Fibroblast of lung (primary cell): ENCODE measurements around the gene ACLY. TPM values are rescaled to one million over a fixed set of nuclear protein-coding genes. Genes with fewer than 3 reads are reported as not detected.

Experiments
- DNase-seq, 2 donors: peaks; one replicate each; pipeline versions ENCODE4 v3.0.0 to v3.0.0-alpha.2; 2010; ENCODE audit warnings: low read depth in 2 of 2
- H2AFZ ChIP-seq: 2 replicates; pipeline ENCODE4 v1.5.1; 2012; ENCODE audit warnings: low read length, control low read depth, inconsistent platforms
- H3K27ac ChIP-seq: 2 replicates; pipeline ENCODE4 v1.5.1; 2011; ENCODE audit warnings: low read length, control low read depth; ENCODE audit not compliant: insufficient read depth
- H3K27me3 ChIP-seq: 2 replicates; pipeline ENCODE4 v1.5.1; 2011; ENCODE audit warnings: mild to moderate bottlenecking, low read length; ENCODE audit not compliant: control insufficient read depth, insufficient read depth
- H3K36me3 ChIP-seq: 2 replicates; pipeline ENCODE4 v1.5.1; 2011; ENCODE audit warnings: low read length; ENCODE audit not compliant: control insufficient read depth, insufficient read depth
- H3K4me1 ChIP-seq: 2 replicates; pipeline ENCODE4 v1.5.1; 2011; ENCODE audit warnings: low read length; ENCODE audit not compliant: control insufficient read depth, insufficient read depth; ENCODE audit errors: extremely low read depth
- H3K4me2 ChIP-seq: 2 replicates; pipeline ENCODE4 v1.5.1; 2011; ENCODE audit warnings: low read length, control low read depth; ENCODE audit not compliant: insufficient read depth; ENCODE audit errors: extremely low read depth
- H3K4me3 ChIP-seq, 4 experiments: fragments of 200-600 bp in 1 of 4; sonication (generic) in 1 of 4; replicated peaks in 1 of 4; 2 replicates each; pipeline ENCODE4 v1.5.1; 2011 to 2016; ENCODE audit warnings: low read length in 4 of 4, low read depth in 3 of 4, mild to moderate bottlenecking in 3 of 4, control low read depth in 2 of 4, inconsistent platforms in 1 of 4, mixed read lengths in 1 of 4; ENCODE audit not compliant: insufficient read depth in 1 of 4; ENCODE audit errors: control extremely low read depth in 1 of 4
- H3K79me2 ChIP-seq: 2 replicates; pipeline ENCODE4 v1.5.1; 2012; ENCODE audit warnings: mild to moderate bottlenecking, low read length, inconsistent platforms; ENCODE audit not compliant: control insufficient read depth, insufficient read depth
- H3K9ac ChIP-seq: 2 replicates; pipeline ENCODE4 v1.5.1; 2011; ENCODE audit warnings: mild to moderate bottlenecking, low read length, control low read depth; ENCODE audit not compliant: insufficient read depth
- H3K9me3 ChIP-seq: 2 replicates; pipeline ENCODE4 v1.5.1; 2012; ENCODE audit warnings: low read depth, low read length; ENCODE audit not compliant: control insufficient read depth, insufficient read depth
- H4K20me1 ChIP-seq: 2 replicates; pipeline ENCODE4 v1.5.1; 2011; ENCODE audit warnings: low read length; ENCODE audit not compliant: control insufficient read depth, insufficient read depth; ENCODE audit errors: extremely low read depth
- EZH2 ChIP-seq: IDR thresholded peaks from 2 replicates; pipeline ENCODE4 v1.5.1; 2012; ENCODE audit warnings: low read length, control low read depth, mild to moderate bottlenecking; ENCODE audit errors: missing control alignments
- polyA plus RNA-seq, 2 donors: library from polyadenylated mRNA; depleted of rRNA in 1 of 2; stranded (reverse) in 1 of 2; unstranded in 1 of 2; fragments of >200 nt; gene quantifications; 2 replicates each; pipeline ENCODE4 v1.2.1, GENCODE V29; 2011 to 2012; ENCODE audit warnings: missing spikeins in 1 of 2
- total RNA-seq: library from RNA; depleted of rRNA; stranded (reverse); fragments of >200 nt; gene quantifications from 2 replicates; pipeline ENCODE4 v1.2.1, GENCODE V29; 2014
- TF ChIP-seq, protein P1 (sequence below), 2 donors: IDR thresholded peaks in 1 of 2; conservative IDR thresholded peaks in 1 of 2; 1 replicate in 1 of 2; 2 replicates in 1 of 2; pipeline ENCODE4 v1.5.1; 2011 to 2012; ENCODE audit warnings: low read length in 2 of 2, control low read depth in 1 of 2, inconsistent platforms in 1 of 2, low read depth in 1 of 2, mild to moderate bottlenecking in 1 of 2

The ACLY gene
- total and polyA plus RNA-seq, 2 donors (not counting 1 experiment from before 2014, with no cell fraction given) = 225 to 312 TPM

- H3K79me2 ChIP-seq = peaks cover 35% of the 10 kb centered on the region
- H3K4me2 ChIP-seq = peak overlapping the region; percentile 95
- H3K9ac ChIP-seq = no peak overlapping the region
- no peak overlapping the region for H3K27ac ChIP-seq
- peak overlapping the region; percentile 14 to 41 (median 30) for H3K4me3 ChIP-seq
- peaks cover 12% of the 10 kb centered on the region for H3K36me3 ChIP-seq
- H3K4me1 ChIP-seq = peaks cover 2% of the 10 kb centered on the region
- H2AFZ ChIP-seq = peak overlapping the region; percentile 76
- no peaks in the 10 kb centered on the region for H3K27me3 ChIP-seq
- H3K9me3 ChIP-seq = no peaks in the 10 kb centered on the region
- DNase-seq = no peak
- TF ChIP-seq EZH2 = no peak
- TF ChIP-seq, protein P1, sequence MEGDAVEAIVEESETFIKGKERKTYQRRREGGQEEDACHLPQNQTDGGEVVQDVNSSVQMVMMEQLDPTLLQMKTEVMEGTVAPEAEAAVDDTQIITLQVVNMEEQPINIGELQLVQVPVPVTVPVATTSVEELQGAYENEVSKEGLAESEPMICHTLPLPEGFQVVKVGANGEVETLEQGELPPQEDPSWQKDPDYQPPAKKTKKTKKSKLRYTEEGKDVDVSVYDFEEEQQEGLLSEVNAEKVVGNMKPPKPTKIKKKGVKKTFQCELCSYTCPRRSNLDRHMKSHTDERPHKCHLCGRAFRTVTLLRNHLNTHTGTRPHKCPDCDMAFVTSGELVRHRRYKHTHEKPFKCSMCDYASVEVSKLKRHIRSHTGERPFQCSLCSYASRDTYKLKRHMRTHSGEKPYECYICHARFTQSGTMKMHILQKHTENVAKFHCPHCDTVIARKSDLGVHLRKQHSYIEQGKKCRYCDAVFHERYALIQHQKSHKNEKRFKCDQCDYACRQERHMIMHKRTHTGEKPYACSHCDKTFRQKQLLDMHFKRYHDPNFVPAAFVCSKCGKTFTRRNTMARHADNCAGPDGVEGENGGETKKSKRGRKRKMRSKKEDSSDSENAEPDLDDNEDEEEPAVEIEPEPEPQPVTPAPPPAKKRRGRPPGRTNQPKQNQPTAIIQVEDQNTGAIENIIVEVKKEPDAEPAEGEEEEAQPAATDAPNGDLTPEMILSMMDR (conservative IDR thresholded peaks at IDR 0.05 in 1 of 2, IDR thresholded peaks at IDR 0.05 in 1 of 2; ENCODE audit: low read depth in 1 of 2, low read length in 2 of 2) = no peak
- H4K20me1 ChIP-seq = no peaks in the 10 kb centered on the region
Observed at GRCh38 chr17:41865596-41865893, 53.2 kb downstream of the ACLY start.

GRCh38 chr17:41864836-41865595 lies 53.7 kb downstream of the ACLY start, which contains the start of gene KLHL11:
KLHL11 (minus strand) TSS chr17:41865423; CDS start chr17:41865370, 53 bp downstream.
- peak within 1 kb of the TSS; percentile 76 for H2AFZ ChIP-seq
- H3K9ac ChIP-seq = peak within 1 kb of the TSS; percentile 86
- H3K27ac ChIP-seq = peak within 1 kb of the TSS; percentile 78
- H3K4me1 ChIP-seq = peaks cover 2% of the 10 kb centered on the region
- peaks cover 38% of the 10 kb centered on the region for H3K79me2 ChIP-seq
- H3K36me3 ChIP-seq = peaks cover 7% of the 10 kb centered on the region
- DNase-seq = peak; percentile 86 to 87
- H3K27me3 ChIP-seq = no peaks in the 10 kb centered on the region
- no peaks in the 10 kb centered on the region for H3K9me3 ChIP-seq
- H3K4me3 ChIP-seq = peak within 1 kb of the TSS; percentile 73 to 99 (median 90)
- H3K4me2 ChIP-seq = peak within 1 kb of the TSS; percentile 100
- TF ChIP-seq, protein P1 (conservative IDR thresholded peaks at IDR 0.05 in 1 of 2, IDR thresholded peaks at IDR 0.05 in 1 of 2; ENCODE audit: low read depth in 1 of 2, low read length in 2 of 2) = peak in 1 of 2 donors; percentile 1
- no peak for TF ChIP-seq EZH2
- H4K20me1 ChIP-seq = no peaks in the 10 kb centered on the region

DNA sequence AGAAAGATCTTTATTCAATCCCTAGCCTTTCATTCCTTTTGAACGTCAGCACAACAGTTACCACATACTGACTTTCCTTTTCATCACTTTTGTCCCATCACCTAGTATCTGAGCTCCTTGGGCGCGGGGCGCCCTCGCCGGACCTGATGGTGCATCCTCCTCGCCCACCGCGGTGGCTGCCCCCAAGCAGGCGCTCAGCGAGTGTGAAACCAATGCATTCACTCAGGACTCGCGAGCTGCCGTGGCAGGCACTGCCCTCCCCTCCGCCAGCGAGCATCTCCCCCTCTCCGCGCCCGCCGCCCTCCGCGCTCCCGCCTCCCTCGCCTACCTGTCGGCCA lies 54.3 kb downstream of the ACLY start:
- Histone ChIP-seq H4K20me1 (peaks cover 1% of the 10 kb centered on the region), H3K79me2 (peaks cover 43% of the 10 kb centered on the region), H3K27ac (peak overlapping the region; percentile 78)

More for the DNA sequence above, 54.3 kb downstream of the ACLY start:
- DNase-seq = no peak
- H3K9me3 ChIP-seq = no peaks in the 10 kb centered on the region
- H3K4me3 ChIP-seq = peak overlapping the region; percentile 73 to 99 (median 90)
- peaks cover 5% of the 10 kb centered on the region for H3K36me3 ChIP-seq
- H3K27me3 ChIP-seq = no peaks in the 10 kb centered on the region
- H3K4me1 ChIP-seq = peaks cover 2% of the 10 kb centered on the region
- peak overlapping the region; percentile 76 for H2AFZ ChIP-seq
- H3K4me2 ChIP-seq = peak overlapping the region; percentile 100
- H3K9ac ChIP-seq = peak overlapping the region; percentile 86
- TF ChIP-seq EZH2 = no peak
- TF ChIP-seq, protein P1 (conservative IDR thresholded peaks at IDR 0.05 in 1 of 2, IDR thresholded peaks at IDR 0.05 in 1 of 2; ENCODE audit: low read depth in 1 of 2, low read length in 2 of 2) = no peak
